Thoracic aorta (tissue), 2 donors: ENCODE measurements around the gene CSPG4. TPM values are rescaled to one million over a fixed set of nuclear protein-coding genes. Genes with fewer than 3 reads are reported as not detected.
"Not testable (repeated sequence)": the region's sequence is repeated elsewhere in the genome, so short reads cannot be mapped to it uniquely, and the experiment has no call there.

Experiments
- ATAC-seq: fragments of 150-250 bp; one replicate; pipeline ENCODE4 v1.8.0; 2017; ENCODE audit warnings: low read depth; ENCODE audit not compliant: insufficient number of reproducible peaks, low FRiP score
- DNase-seq: peaks from one replicate; pipeline ENCODE4 v3.0.0-alpha.2; 2020; ENCODE audit warnings: low spot score
- H3K27ac ChIP-seq, 2 donors: fragments of 200-600 bp; sonication (generic); 1 replicate in 1 of 2; 2 replicates in 1 of 2; pipeline ENCODE4 v1.5.1; 2016; ENCODE audit warnings: mild to moderate bottlenecking in 2 of 2, moderate library complexity in 2 of 2
- H3K27me3 ChIP-seq: fragments of 200-600 bp; sonication (generic); replicated peaks from 2 replicates; pipeline ENCODE4 v1.6.0; 2016; ENCODE audit warnings: mild to moderate bottlenecking; ENCODE audit not compliant: insufficient read depth
- H3K36me3 ChIP-seq: fragments of 200-600 bp; sonication (generic); one replicate; pipeline ENCODE4 v1.5.1; 2016
- H3K4me1 ChIP-seq, 2 donors: fragments of 200-600 bp; sonication (generic); 1 replicate in 1 of 2; 2 replicates in 1 of 2; pipeline versions ENCODE4 v1.5.1 to v1.6.0; 2016; ENCODE audit warnings: low read depth in 2 of 2, mild to moderate bottlenecking in 1 of 2; ENCODE audit not compliant: control insufficient read depth in 1 of 2
- H3K4me3 ChIP-seq: fragments of 200-600 bp; sonication (generic); 2 replicates; pipeline ENCODE4 v1.5.1; 2016; ENCODE audit warnings: mild to moderate bottlenecking
- H3K9me3 ChIP-seq: fragments of 200-600 bp; sonication (generic); 2 replicates; pipeline ENCODE4 v1.5.1; 2016
- CTCF ChIP-seq: fragments of 200-600 bp; sonication (generic); IDR thresholded peaks from one replicate; pipeline ENCODE4 v1.5.1; 2019; ENCODE audit warnings: antibody characterized with exemption
- total RNA-seq, 2 donors: library from RNA; depleted of rRNA; stranded (reverse); fragments of >200 nt; gene quantifications; one replicate each; pipeline versions ENCODE4 v1.1.0 to v1.2.3, GENCODE V29; 2016

The CSPG4 gene
- total RNA-seq, 2 donors from 2014 or later: 252 to 263 TPM

- DNase-seq (no peak), ATAC-seq (no peak)
- Histone ChIP-seq H3K27ac (no peak overlapping the region), H3K4me1 (no peaks in the 10 kb centered on the region), H3K4me3 (no peak overlapping the region), H3K36me3 (no peaks in the 10 kb centered on the region), H3K27me3 (no peaks in the 10 kb centered on the region), H3K9me3 (no peaks in the 10 kb centered on the region)
- no peak for TF ChIP-seq CTCF
Measured at GRCh38 chr15:75751116-75751875, 38.6 kb upstream of the CSPG4 start.

GRCh38 chr15:75750261-75751050, 37.8 kb upstream of the CSPG4 start:
- Histone ChIP-seq H3K27me3 (no peaks in the 10 kb centered on the region), H3K27ac (no peak overlapping the region), H3K9me3 (no peaks in the 10 kb centered on the region), H3K4me1 (no peaks in the 10 kb centered on the region), H3K36me3 (no peaks in the 10 kb centered on the region), H3K4me3 (no peak overlapping the region)
- ATAC-seq (no peak), DNase-seq (no peak)
- TF ChIP-seq CTCF: no peak

- Histone ChIP-seq H3K4me3 (no peak overlapping the region), H3K27me3 (no peaks in the 10 kb centered on the region), H3K27ac (no peak overlapping the region), H3K4me1 (no peaks in the 10 kb centered on the region), H3K9me3 (no peaks in the 10 kb centered on the region), H3K36me3 (no peaks in the 10 kb centered on the region)
- DNase-seq: no peak
- no peak for TF ChIP-seq CTCF
- ATAC-seq: no peak
Measured at GRCh38 chr15:75749820-75750219, 37.2 kb upstream of the CSPG4 start.

GRCh38 chr15:75748882-75749281, 36.2 kb upstream of the CSPG4 start:
- H3K4me3 ChIP-seq, ATAC-seq, DNase-seq, H3K9me3 ChIP-seq, H3K27ac ChIP-seq, H3K36me3 ChIP-seq, H3K4me1 ChIP-seq, H3K27me3 ChIP-seq: not testable (repeated sequence)

GRCh38 chr15:75747121-75747520, 34.5 kb upstream of the CSPG4 start:
- not testable (repeated sequence) for H3K4me1 ChIP-seq

GRCh38 chr15:75745305-75745704, 32.7 kb upstream of the CSPG4 start:
- no peaks in the 10 kb centered on the region for H3K36me3 ChIP-seq
- H3K9me3 ChIP-seq: no peaks in the 10 kb centered on the region
- ATAC-seq (no peak), DNase-seq (no peak)
- TF ChIP-seq CTCF: no peak
- H3K27me3 ChIP-seq: no peaks in the 10 kb centered on the region
- no peak overlapping the region for H3K4me3 ChIP-seq
- H3K4me1 ChIP-seq: no peaks in the 10 kb centered on the region
- no peak overlapping the region for H3K27ac ChIP-seq

More at GRCh38 chr15:75747121-75747520, 34.5 kb upstream of the CSPG4 start:
- not testable (repeated sequence) for H3K27ac ChIP-seq, H3K4me3 ChIP-seq, H3K27me3 ChIP-seq, ATAC-seq, DNase-seq, H3K36me3 ChIP-seq, H3K9me3 ChIP-seq

GRCh38 chr15:75742346-75742745, 29.7 kb upstream of the CSPG4 start:
- H3K4me3 ChIP-seq, H3K4me1 ChIP-seq, H3K27me3 ChIP-seq, H3K36me3 ChIP-seq, H3K27ac ChIP-seq, ATAC-seq, DNase-seq, H3K9me3 ChIP-seq: not testable (repeated sequence)
